Esophagus muscularis mucosa (tissue), 3 donors: Measurements from ENCODE around the gene LRRC3.

Experiments used
- POLR2A ChIP-seq: fragments of 450-650 bp; IDR thresholded peaks from one replicate; pipeline ENCODE4 v1.6.1; 2017; ENCODE audit warnings: antibody characterized with exemption, moderate library complexity, mild to moderate bottlenecking, low read depth
- TF ChIP-seq, protein P1 (sequence below), 3 experiments: fragments of 200-600 bp in 2 of 3; fragments of 450-650 bp in 1 of 3; sonication (generic) in 2 of 3; IDR thresholded peaks; one replicate each; pipeline ENCODE4 v1.5.1; 2017 to 2019; ENCODE audit warnings: antibody characterized with exemption in 3 of 3, mild to moderate bottlenecking in 2 of 3, moderate library complexity in 1 of 3

DNA sequence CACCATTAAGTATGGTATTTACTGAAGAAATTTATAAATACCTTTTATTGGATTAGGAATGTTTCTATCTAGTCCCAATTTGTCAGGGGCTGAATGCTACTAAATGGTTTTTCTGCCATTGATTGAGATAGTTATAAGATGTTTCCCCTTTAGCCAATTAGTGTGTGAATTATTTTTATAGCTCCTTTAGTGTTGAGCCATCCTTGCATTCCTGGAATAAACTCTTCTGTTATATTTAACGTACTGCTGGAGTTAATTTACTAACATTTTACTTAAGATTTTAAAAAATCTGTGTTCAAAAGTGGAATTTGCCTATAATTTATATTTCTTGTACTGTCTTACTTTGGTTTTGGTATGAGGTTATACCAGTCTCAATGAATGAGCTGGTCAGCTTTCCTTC is 25.4 kb upstream of the LRRC3 start:
- TF ChIP-seq, protein P1, sequence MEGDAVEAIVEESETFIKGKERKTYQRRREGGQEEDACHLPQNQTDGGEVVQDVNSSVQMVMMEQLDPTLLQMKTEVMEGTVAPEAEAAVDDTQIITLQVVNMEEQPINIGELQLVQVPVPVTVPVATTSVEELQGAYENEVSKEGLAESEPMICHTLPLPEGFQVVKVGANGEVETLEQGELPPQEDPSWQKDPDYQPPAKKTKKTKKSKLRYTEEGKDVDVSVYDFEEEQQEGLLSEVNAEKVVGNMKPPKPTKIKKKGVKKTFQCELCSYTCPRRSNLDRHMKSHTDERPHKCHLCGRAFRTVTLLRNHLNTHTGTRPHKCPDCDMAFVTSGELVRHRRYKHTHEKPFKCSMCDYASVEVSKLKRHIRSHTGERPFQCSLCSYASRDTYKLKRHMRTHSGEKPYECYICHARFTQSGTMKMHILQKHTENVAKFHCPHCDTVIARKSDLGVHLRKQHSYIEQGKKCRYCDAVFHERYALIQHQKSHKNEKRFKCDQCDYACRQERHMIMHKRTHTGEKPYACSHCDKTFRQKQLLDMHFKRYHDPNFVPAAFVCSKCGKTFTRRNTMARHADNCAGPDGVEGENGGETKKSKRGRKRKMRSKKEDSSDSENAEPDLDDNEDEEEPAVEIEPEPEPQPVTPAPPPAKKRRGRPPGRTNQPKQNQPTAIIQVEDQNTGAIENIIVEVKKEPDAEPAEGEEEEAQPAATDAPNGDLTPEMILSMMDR (IDR thresholded peaks at IDR 0.05): no peak
- TF ChIP-seq POLR2A: no peak
